SU-DHL-6 (cell line): ENCODE measurements around the gene GPR42.

Experiments used
- H2AFZ ChIP-seq: fragments of 200-600 bp; sonication (generic); 2 replicates; pipeline ENCODE4 v1.6.1; 2014; ENCODE audit warnings: low read depth, mild to moderate bottlenecking, moderate library complexity, mixed read lengths, antibody characterized with exemption, low read length; ENCODE audit not compliant: severe bottlenecking
- H3F3A ChIP-seq: fragments of 200-600 bp; shearing (Covaris generic); 2 replicates; pipeline ENCODE4 v1.6.0; 2016; ENCODE audit warnings: antibody characterized with exemption, mild to moderate bottlenecking; ENCODE audit not compliant: insufficient read depth
- H3K27ac ChIP-seq: fragments of 200-600 bp; sonication (generic); 2 replicates; pipeline ENCODE4 v1.5.1; 2016; ENCODE audit warnings: low read depth, mild to moderate bottlenecking, low read length, moderate library complexity, mixed read lengths
- H3K27me3 ChIP-seq: fragments of 200-600 bp; sonication (generic), shearing (Covaris generic); 2 replicates; pipeline ENCODE4 v1.6.0; 2014; ENCODE audit warnings: mild to moderate bottlenecking, low read length
- H3K36me3 ChIP-seq: fragments of 200-600 bp; sonication (generic); 2 replicates; pipeline ENCODE4 v1.6.1; 2014; ENCODE audit warnings: mild to moderate bottlenecking, low read length, mixed read lengths
- H3K4me2 ChIP-seq: fragments of 300-600, 200-600 bp; shearing (Covaris generic), sonication (generic); 2 replicates; pipeline ENCODE4 v1.6.0; 2014; ENCODE audit warnings: low read length, low read depth, mild to moderate bottlenecking; ENCODE audit not compliant: poor library complexity, severe bottlenecking
- H3K4me3 ChIP-seq: fragments of 200-600 bp; sonication (generic); 2 replicates; pipeline ENCODE4 v1.5.1; 2014; ENCODE audit warnings: antibody characterized with exemption, low read length, mild to moderate bottlenecking, mixed read lengths; ENCODE audit not compliant: insufficient read depth, poor library complexity, severe bottlenecking
- H3K79me2 ChIP-seq: fragments of 200-600 bp; sonication (generic); 2 replicates; pipeline ENCODE4 v1.6.1; 2014; ENCODE audit warnings: mild to moderate bottlenecking, low read length, moderate library complexity; ENCODE audit not compliant: insufficient read depth
- H3K9ac ChIP-seq: fragments of 200-600 bp; sonication (generic); 2 replicates; pipeline ENCODE4 v1.7.0; 2014; ENCODE audit warnings: mild to moderate bottlenecking, low read length
- H3K9me2 ChIP-seq: fragments of 200-600 bp; sonication (generic); replicated peaks from 2 replicates; pipeline ENCODE4 v1.6.1; 2014; ENCODE audit warnings: low read length; ENCODE audit not compliant: insufficient read depth
- H3K9me3 ChIP-seq: fragments of 200-600 bp; sonication (generic); 2 replicates; pipeline ENCODE4 v1.6.1; 2014; ENCODE audit warnings: low read length, mixed read lengths; ENCODE audit not compliant: insufficient read depth
- H4K20me1 ChIP-seq: fragments of 200-600 bp; sonication (generic); 2 replicates; pipeline ENCODE4 v1.6.1; 2014; ENCODE audit warnings: low read depth, mild to moderate bottlenecking, antibody characterized with exemption, low read length, moderate library complexity, mixed read lengths
- CTCF ChIP-seq: fragments of 200-600 bp; sonication (generic); IDR thresholded peaks from one replicate; pipeline ENCODE4 v1.5.1; 2017; ENCODE audit warnings: antibody characterized with exemption, mild to moderate bottlenecking, low read length, moderate library complexity; ENCODE audit not compliant: insufficient read depth, poor library complexity, severe bottlenecking
- EZH2phosphoT487 ChIP-seq: fragments of 200-600 bp; sonication (generic), shearing (Covaris generic); conservative IDR thresholded peaks from 2 replicates; pipeline ENCODE4 v1.6.1; 2018; ENCODE audit warnings: mild to moderate bottlenecking, antibody characterized with exemption, low read length, moderate library complexity, mixed read lengths

GPR42 gene

GRCh38 chr19:35381926-35382325, 11.1 kb downstream of the GPR42 start:
- H3K79me2 ChIP-seq = no peaks in the 10 kb centered on the region
- no peaks in the 10 kb centered on the region for H3K36me3 ChIP-seq
- H3K9me2 ChIP-seq = no peaks in the 10 kb centered on the region
- H3F3A ChIP-seq = no peaks in the 10 kb centered on the region
- no peak for TF ChIP-seq EZH2phosphoT487
- TF ChIP-seq CTCF = no peak
- H3K27ac ChIP-seq = no peak overlapping the region
- H3K9me3 ChIP-seq = peaks cover 14% of the 10 kb centered on the region; the same call in 1 of the 2 replicates
- no peak overlapping the region for H3K4me2 ChIP-seq
- H3K9ac ChIP-seq = no peak overlapping the region
- no peak overlapping the region for H2AFZ ChIP-seq
- H3K27me3 ChIP-seq = no peaks in the 10 kb centered on the region
- no peak overlapping the region for H3K4me3 ChIP-seq
- no peaks in the 10 kb centered on the region for H4K20me1 ChIP-seq

- Histone ChIP-seq H3K9me3 (peaks cover 20% of the 10 kb centered on the region; the same call in 1 of the 2 replicates), H3K9me2 (no peaks in the 10 kb centered on the region), H3K27ac (no peak overlapping the region), H4K20me1 (no peaks in the 10 kb centered on the region), H3K79me2 (no peaks in the 10 kb centered on the region), H3K36me3 (no peaks in the 10 kb centered on the region), H3K27me3 (no peaks in the 10 kb centered on the region), H2AFZ (no peak overlapping the region), H3F3A (no peaks in the 10 kb centered on the region), H3K4me3 (no peak overlapping the region), H3K4me2 (no peak overlapping the region), H3K9ac (no peak overlapping the region)
- TF ChIP-seq CTCF = no peak
- no peak for TF ChIP-seq EZH2phosphoT487
Observed at GRCh38 chr19:35383536-35383935, 12.7 kb downstream of the GPR42 start.

DNA sequence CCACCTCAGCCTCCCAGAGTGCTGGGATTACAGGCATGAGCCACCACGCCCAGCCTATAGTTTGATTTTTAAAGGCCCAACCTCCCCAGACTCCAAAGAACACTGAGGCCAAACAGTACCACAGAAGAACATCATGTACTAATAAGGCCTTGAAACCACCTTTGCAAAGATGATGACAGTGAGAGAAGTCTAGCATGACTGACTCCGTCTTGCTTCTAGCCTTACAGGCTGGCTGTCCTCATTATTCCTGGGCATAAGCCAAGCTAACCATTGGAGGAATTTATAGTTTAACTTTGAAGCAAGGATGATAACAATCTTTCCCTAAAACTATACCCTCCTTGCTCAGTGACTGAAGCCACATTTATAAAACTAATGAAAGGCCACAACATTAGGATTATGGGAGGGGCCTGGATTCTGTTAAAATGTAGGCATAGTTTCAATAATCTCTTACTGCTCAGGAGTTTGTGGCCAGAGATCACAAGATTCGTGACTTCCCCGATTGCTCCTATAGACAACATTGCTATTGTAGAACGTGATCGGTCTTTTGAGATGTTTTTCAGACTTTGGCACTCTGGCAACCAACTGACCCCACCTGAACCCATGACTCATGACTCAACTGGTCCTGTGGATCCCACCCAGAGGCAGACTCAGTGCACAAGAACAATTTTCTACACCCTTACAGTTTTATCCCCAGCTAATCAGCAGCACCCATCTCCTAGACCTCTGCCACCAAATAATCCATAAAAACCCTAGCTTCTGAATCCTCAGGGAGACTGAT, 17.6 kb downstream of the GPR42 start:
- Histone ChIP-seq H3K79me2 (no peaks in the 10 kb centered on the region), H2AFZ (no peak overlapping the region), H3K27ac (no peak overlapping the region), H3K4me2 (no peak overlapping the region), H3K4me3 (no peak overlapping the region), H3K27me3 (no peaks in the 10 kb centered on the region), H3K9me2 (no peaks in the 10 kb centered on the region), H3K9ac (no peak overlapping the region), H3K36me3 (no peaks in the 10 kb centered on the region), H4K20me1 (no peaks in the 10 kb centered on the region), H3K9me3 (peaks cover 24% of the 10 kb centered on the region; the same call in 1 of the 2 replicates), H3F3A (no peaks in the 10 kb centered on the region)
- TF ChIP-seq EZH2phosphoT487 = no peak
- no peak for TF ChIP-seq CTCF
